ENCODE measurements around the gene HMSD.

DNA sequence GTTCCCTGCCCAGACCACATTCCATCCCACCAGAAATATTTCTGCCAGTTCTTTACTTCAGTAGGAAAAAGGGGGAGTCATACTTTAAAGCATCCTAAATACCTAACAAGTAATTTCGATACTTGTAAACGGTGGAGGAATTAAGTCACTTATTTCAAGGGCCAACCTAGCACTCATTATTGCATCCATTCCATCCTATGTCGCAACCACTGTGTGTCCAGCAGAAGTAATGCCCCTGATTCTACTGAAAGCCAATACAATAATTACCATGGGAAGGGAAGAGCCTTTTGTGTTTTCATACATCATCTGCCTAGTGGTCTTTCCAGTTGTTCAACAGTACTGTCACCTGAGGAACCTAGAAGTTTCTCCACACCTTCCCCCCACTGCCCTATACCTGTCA lies 33.3 kb downstream of the HMSD start:
- TF ChIP-seq, protein P1, sequence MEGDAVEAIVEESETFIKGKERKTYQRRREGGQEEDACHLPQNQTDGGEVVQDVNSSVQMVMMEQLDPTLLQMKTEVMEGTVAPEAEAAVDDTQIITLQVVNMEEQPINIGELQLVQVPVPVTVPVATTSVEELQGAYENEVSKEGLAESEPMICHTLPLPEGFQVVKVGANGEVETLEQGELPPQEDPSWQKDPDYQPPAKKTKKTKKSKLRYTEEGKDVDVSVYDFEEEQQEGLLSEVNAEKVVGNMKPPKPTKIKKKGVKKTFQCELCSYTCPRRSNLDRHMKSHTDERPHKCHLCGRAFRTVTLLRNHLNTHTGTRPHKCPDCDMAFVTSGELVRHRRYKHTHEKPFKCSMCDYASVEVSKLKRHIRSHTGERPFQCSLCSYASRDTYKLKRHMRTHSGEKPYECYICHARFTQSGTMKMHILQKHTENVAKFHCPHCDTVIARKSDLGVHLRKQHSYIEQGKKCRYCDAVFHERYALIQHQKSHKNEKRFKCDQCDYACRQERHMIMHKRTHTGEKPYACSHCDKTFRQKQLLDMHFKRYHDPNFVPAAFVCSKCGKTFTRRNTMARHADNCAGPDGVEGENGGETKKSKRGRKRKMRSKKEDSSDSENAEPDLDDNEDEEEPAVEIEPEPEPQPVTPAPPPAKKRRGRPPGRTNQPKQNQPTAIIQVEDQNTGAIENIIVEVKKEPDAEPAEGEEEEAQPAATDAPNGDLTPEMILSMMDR (IDR thresholded peaks at IDR 0.05; ENCODE audit: low read length): no peak
- TF ChIP-seq EZH2 (optimal IDR thresholded peaks at IDR 0.05; ENCODE audit: low read depth, low read length): no peak
